A673 (cell line): ENCODE data around the gene CROCC2. TPM values are rescaled to one million over a fixed set of nuclear protein-coding genes. Genes with fewer than 3 reads are reported as not detected.

Experiments
- BruUV-seq: library from RNA; stranded (reverse); fragments of 400-500 nt; replicated peaks from 2 replicates; lab custom pipeline; 2021; lab: Mats Ljungman, UMichigan
- CTCF ChIA-PET: fragments of 300-600 bp; sonication (Branson Sonifier 250); formaldehyde crosslinking; loops from one replicate; lab custom pipeline; 2022; ENCODE audit warnings: antibody characterized with exemption; lab: Charles Lee
- POLR2A ChIA-PET: fragments of 300-600 bp; sonication (Branson Sonifier 250); formaldehyde crosslinking; loops from one replicate; lab custom pipeline; 2022; ENCODE audit warnings: antibody characterized with exemption; ENCODE audit not compliant: low non-redundant PET; lab: Charles Lee
- DNase-seq: peaks from one replicate; pipeline ENCODE4 v3.0.0-alpha.2; 2015; ENCODE audit warnings: low spot score
- H3K27ac ChIP-seq: fragments of 200-600 bp; sonication (generic); 2 replicates; pipeline ENCODE4 v1.5.1; 2016; ENCODE audit warnings: mixed run types, low read depth, mild to moderate bottlenecking, mixed read lengths, antibody characterized with exemption, low read length; ENCODE audit not compliant: poor library complexity, severe bottlenecking
- H3K27me3 ChIP-seq: fragments of 200-600 bp; sonication (generic); replicated peaks from 2 replicates; pipeline ENCODE4 v1.6.1; 2017; ENCODE audit warnings: mixed run types, low read depth, mild to moderate bottlenecking, mixed read lengths, antibody characterized with exemption, low read length; ENCODE audit not compliant: insufficient read depth, poor library complexity
- H3K36me3 ChIP-seq: fragments of 200-600 bp; sonication (generic); 2 replicates; pipeline ENCODE4 v1.6.1; 2016; ENCODE audit warnings: mixed run types, mild to moderate bottlenecking, mixed read lengths, antibody characterized with exemption, low read length; ENCODE audit not compliant: insufficient read depth, poor library complexity, severe bottlenecking
- H3K4me1 ChIP-seq: fragments of 200-600 bp; sonication (generic); 2 replicates; pipeline ENCODE4 v1.6.1; 2017; ENCODE audit warnings: mixed run types, mild to moderate bottlenecking, mixed read lengths, antibody characterized with exemption, low read length; ENCODE audit not compliant: insufficient read depth, poor library complexity, severe bottlenecking
- H3K4me3 ChIP-seq: fragments of 200-600 bp; sonication (generic); 2 replicates; pipeline ENCODE4 v1.5.1; 2016; ENCODE audit warnings: low read depth, mixed run types, mild to moderate bottlenecking, mixed read lengths, low read length; ENCODE audit not compliant: poor library complexity, severe bottlenecking
- H3K9me3 ChIP-seq: fragments of 200-600 bp; sonication (generic); 2 replicates; pipeline ENCODE4 v1.6.1; 2016; ENCODE audit warnings: mixed run types, low read depth, mild to moderate bottlenecking, mixed read lengths, antibody characterized with exemption, low read length; ENCODE audit not compliant: poor library complexity, severe bottlenecking
- EZH2 ChIP-seq: fragments of 200-600 bp; sonication (generic); IDR thresholded peaks from 2 replicates; pipeline ENCODE4 v1.6.1; 2017; ENCODE audit warnings: borderline replicate concordance, low read depth, mild to moderate bottlenecking, mixed read lengths, antibody characterized with exemption, low read length; ENCODE audit not compliant: poor library complexity, severe bottlenecking
- intact Hi-C: fragments of 100-400 bp; cut with micrococcal nuclease; formaldehyde crosslinking; loops from one replicate; pipeline ENCODE4 v1.10.0; 2022; ENCODE audit not compliant: unreplicated experiment
- total RNA-seq: library from RNA; stranded (reverse); gene quantifications from 2 replicates; pipeline ENCODE4 v1.2.3, GENCODE V29; 2021
- TF ChIP-seq, protein P1 (sequence below): fragments of 300-800, 200-600 bp; sonication (generic); conservative IDR thresholded peaks from 2 replicates; pipeline ENCODE4 v1.5.1; 2017; ENCODE audit warnings: low read depth, mild to moderate bottlenecking, antibody characterized with exemption, low read length, moderate library complexity, mixed read lengths

Gene CROCC2
- total RNA-seq, 1 experiment from 2014 or later, result not detected

DNA sequence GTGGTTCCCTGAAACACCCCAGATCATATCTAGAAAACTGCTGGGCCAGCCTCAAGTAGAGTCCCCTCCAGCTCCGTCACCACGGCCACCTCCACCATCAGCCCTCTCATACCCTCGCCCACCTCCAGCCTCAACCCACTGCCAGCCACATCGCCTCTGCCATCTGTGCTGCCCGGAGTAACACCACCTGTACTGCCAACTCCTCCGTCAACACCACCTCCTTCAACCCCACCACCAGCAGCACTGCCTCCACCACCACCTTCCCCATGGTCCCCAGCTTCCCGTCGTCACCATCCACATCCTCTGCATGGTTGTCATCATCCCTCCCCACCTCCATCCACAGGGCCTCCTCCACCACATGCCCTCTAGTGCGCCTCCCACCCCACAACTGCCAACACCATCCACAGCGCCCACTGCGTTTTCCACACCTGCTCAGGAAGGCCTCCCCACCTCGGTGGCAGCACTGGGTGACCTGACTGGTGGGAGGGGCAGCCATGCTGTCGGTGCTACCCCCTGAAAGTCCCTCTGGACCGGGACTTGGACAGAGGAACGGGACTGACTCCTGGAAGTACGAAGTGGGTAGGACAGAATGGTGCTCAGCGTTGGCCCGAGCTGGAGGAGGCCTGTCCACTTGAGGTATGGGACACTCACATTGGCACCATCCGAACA is 93.9 kb downstream of the CROCC2 start:
- Histone ChIP-seq H3K4me1 (no peaks in the 10 kb centered on the region), H3K27me3 (no peaks in the 10 kb centered on the region), H3K9me3 (peaks cover 16% of the 10 kb centered on the region), H3K4me3 (peak overlapping the region; percentile 51), H3K27ac (no peak overlapping the region), H3K36me3 (no peaks in the 10 kb centered on the region)
- ChIA-PET POLR2A (no interaction called here), CTCF (no interaction called here)
- BruUV-seq, result no TSS peak
- intact Hi-C loops, result no loop called here
- TF ChIP-seq EZH2, result no peak
- TF ChIP-seq, protein P1, sequence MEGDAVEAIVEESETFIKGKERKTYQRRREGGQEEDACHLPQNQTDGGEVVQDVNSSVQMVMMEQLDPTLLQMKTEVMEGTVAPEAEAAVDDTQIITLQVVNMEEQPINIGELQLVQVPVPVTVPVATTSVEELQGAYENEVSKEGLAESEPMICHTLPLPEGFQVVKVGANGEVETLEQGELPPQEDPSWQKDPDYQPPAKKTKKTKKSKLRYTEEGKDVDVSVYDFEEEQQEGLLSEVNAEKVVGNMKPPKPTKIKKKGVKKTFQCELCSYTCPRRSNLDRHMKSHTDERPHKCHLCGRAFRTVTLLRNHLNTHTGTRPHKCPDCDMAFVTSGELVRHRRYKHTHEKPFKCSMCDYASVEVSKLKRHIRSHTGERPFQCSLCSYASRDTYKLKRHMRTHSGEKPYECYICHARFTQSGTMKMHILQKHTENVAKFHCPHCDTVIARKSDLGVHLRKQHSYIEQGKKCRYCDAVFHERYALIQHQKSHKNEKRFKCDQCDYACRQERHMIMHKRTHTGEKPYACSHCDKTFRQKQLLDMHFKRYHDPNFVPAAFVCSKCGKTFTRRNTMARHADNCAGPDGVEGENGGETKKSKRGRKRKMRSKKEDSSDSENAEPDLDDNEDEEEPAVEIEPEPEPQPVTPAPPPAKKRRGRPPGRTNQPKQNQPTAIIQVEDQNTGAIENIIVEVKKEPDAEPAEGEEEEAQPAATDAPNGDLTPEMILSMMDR, result no peak
- no peak for DNase-seq

DNA sequence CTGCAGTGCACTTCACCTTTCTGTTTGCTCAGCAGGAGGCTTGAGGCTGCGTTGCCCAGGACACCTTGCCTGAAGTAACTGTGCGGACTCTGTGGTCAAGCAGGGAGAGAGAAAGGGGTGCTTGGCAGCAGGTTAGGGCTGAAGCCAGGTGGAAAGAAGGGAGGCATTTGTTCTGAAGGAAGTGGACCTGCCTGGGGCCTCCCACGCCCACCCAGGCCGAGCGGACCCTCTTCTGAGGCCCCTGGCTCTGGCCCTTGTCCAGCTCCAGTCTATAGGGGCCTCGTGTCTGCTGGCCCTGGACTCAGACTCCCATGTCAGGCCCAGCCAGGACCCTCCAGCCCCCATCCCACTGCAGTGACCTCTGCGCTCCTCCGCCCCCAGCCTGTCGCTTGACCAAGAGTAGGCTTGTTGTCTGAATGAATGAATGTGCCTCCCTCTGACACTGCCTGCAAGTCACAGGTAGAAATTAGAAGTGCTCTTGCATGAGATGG is 94.7 kb downstream of the CROCC2 start:
- Histone ChIP-seq H3K4me1 (no peaks in the 10 kb centered on the region), H3K9me3 (peaks cover 23% of the 10 kb centered on the region), H3K36me3 (no peaks in the 10 kb centered on the region), H3K27me3 (no peaks in the 10 kb centered on the region), H3K4me3 (no peak overlapping the region), H3K27ac (no peak overlapping the region)
- ChIA-PET POLR2A (no interaction called here), CTCF (no interaction called here)
- no TSS peak for BruUV-seq
- intact Hi-C loops, result no loop called here
- DNase-seq, result no peak
- TF ChIP-seq, protein P1, result no peak
- no peak for TF ChIP-seq EZH2

GRCh38 chr2:241001413-241002274 is 95.5 kb downstream of the CROCC2 start:
- Histone ChIP-seq H3K4me3 (no peak overlapping the region), H3K9me3 (peaks cover 23% of the 10 kb centered on the region), H3K36me3 (no peaks in the 10 kb centered on the region), H3K4me1 (no peaks in the 10 kb centered on the region), H3K27me3 (no peaks in the 10 kb centered on the region), H3K27ac (no peak overlapping the region)
- intact Hi-C loops, result no loop called here
- DNase-seq, result no peak
- no peak for TF ChIP-seq EZH2
- TF ChIP-seq, protein P1, result no peak
- ChIA-PET CTCF (no interaction called here), POLR2A (no interaction called here)
- BruUV-seq, result no TSS peak
